HepG2 (cell line): ENCODE results near the gene MT1F. TPM values are rescaled to one million over a fixed set of nuclear protein-coding genes. Genes with fewer than 3 reads are reported as not detected.

Experiments
- ATAC-seq: fragments of 200-7000 bp; cut with Tn5 transposase; 3 replicates; pipeline ENCODE4 v1.9.1; 2020; ENCODE audit warnings: mild to moderate bottlenecking, moderate library complexity
- BruUV-seq: library from RNA; stranded (reverse); fragments of 400-500 nt; replicated peaks from 2 replicates; lab custom pipeline; 2021; lab: Mats Ljungman, UMichigan
- CTCF ChIA-PET: fragments of 300-600 bp; formaldehyde crosslinking; extraction: SDS; loops from one replicate; lab custom pipeline; 2021; ENCODE audit warnings: low total read pairs, inconsistent platforms, low intra/inter-chr PET ratio; lab: Yijun Ruan, JAX
- POLR2A ChIA-PET: fragments of 350-600 bp; sonication (Branson Sonifier 250); formaldehyde crosslinking; loops from one replicate; lab custom pipeline; 2020; ENCODE audit warnings: antibody characterized with exemption, inconsistent platforms; lab: Yijun Ruan, JAX
- DNase-seq: peaks from one replicate; pipeline ENCODE4 v3.0.0-alpha.2; 2015; ENCODE audit warnings: low spot score
- FAIRE-seq: peaks from 3 replicates; lab custom pipeline; 2011; peaks lifted over from hg19 to GRCh38; lab: Jason Lieb, UNC
- H2AFZ ChIP-seq: one replicate; pipeline ENCODE4 v1.6.1; 2011; ENCODE audit warnings: low read length, inconsistent platforms
- H3K27ac ChIP-seq: fragments of 300-600 bp; 3 replicates; pipeline ENCODE4 v1.8.0; 2011; ENCODE audit warnings: mixed run types, mild to moderate bottlenecking, mixed read lengths, low read length, inconsistent platforms; ENCODE audit not compliant: insufficient read depth; ENCODE audit errors: extremely low read length
- H3K27me3 ChIP-seq, 2 experiments: fragments of 200-600 bp in 1 of 2; 2 replicates in 1 of 2; 3 replicates in 1 of 2; pipeline versions ENCODE4 v1.6.0 to v1.8.0; 2011; ENCODE audit warnings: low read length in 2 of 2, mild to moderate bottlenecking in 2 of 2, moderate library complexity in 2 of 2, inconsistent platforms in 1 of 2; ENCODE audit not compliant: insufficient read depth in 2 of 2, control insufficient read depth in 1 of 2
- H3K36me3 ChIP-seq, 2 experiments: fragments of 200-600 bp in 1 of 2; replicated peaks in 1 of 2; 2 replicates in 1 of 2; 3 replicates in 1 of 2; pipeline versions ENCODE4 v1.5.1 to v1.8.0; 2011; ENCODE audit warnings: low read length in 2 of 2, inconsistent platforms in 1 of 2; ENCODE audit not compliant: insufficient read depth in 2 of 2, control insufficient read depth in 1 of 2
- H3K4me1 ChIP-seq: 2 replicates; pipeline ENCODE4 v1.5.1; 2012; ENCODE audit warnings: low read length, inconsistent platforms; ENCODE audit not compliant: insufficient read depth
- H3K4me2 ChIP-seq: 2 replicates; pipeline ENCODE4 v1.6.0; 2011; ENCODE audit warnings: low read depth, low read length, inconsistent platforms
- H3K4me3 ChIP-seq, 3 experiments: fragments of 200-600 bp in 1 of 3; sonication (generic), shearing (Covaris generic) in 1 of 3; replicated peaks in 1 of 3; 2 replicates each; pipeline ENCODE4 v1.5.1; 2011 to 2016; ENCODE audit warnings: low read length in 3 of 3, inconsistent platforms in 2 of 3, low read depth in 2 of 3, mild to moderate bottlenecking in 2 of 3, control low read depth in 1 of 3, mixed read lengths in 1 of 3; ENCODE audit not compliant: insufficient read depth in 1 of 3
- H3K79me2 ChIP-seq: one replicate; pipeline ENCODE4 v1.6.1; 2011; ENCODE audit warnings: low read length, inconsistent platforms; ENCODE audit not compliant: insufficient read depth
- H3K9ac ChIP-seq: 2 replicates; pipeline ENCODE4 v1.6.0; 2011; ENCODE audit warnings: mild to moderate bottlenecking, low read depth, low read length, inconsistent platforms; ENCODE audit not compliant: insufficient read depth
- H3K9me3 ChIP-seq: 2 replicates; pipeline ENCODE4 v1.5.1; 2012; ENCODE audit warnings: mild to moderate bottlenecking, low read length
- H4K20me1 ChIP-seq: 2 replicates; pipeline ENCODE4 v1.6.0; 2011; ENCODE audit warnings: inconsistent platforms, mild to moderate bottlenecking, low read length, moderate library complexity; ENCODE audit not compliant: insufficient read depth
- GABPA ChIP-seq, 2 experiments: IDR thresholded peaks; 2 replicates each; pipeline ENCODE4 v1.6.1; 2011 to 2016; ENCODE audit warnings: low read depth in 2 of 2, low read length in 1 of 2, missing biosample characterization in 1 of 2, missing genetic modification characterization in 1 of 2
- HOXD1 ChIP-seq: sonication (generic); formaldehyde crosslinking; IDR thresholded peaks from 2 replicates; pipeline ENCODE4 v1.5.0; 2020; ENCODE audit warnings: missing genetic modification reagents
- JUNB ChIP-seq: sonication (generic); formaldehyde crosslinking; IDR thresholded peaks from 2 replicates; pipeline ENCODE4 v1.8.0; 2022; ENCODE audit warnings: missing genetic modification reagents, mild to moderate bottlenecking, borderline replicate concordance
- MAZ ChIP-seq, 2 experiments: sonication (generic) in 1 of 2; formaldehyde crosslinking in 1 of 2; IDR thresholded peaks; 2 replicates each; pipeline versions ENCODE4 v1.5.0 to v1.6.1; 2012 to 2020; ENCODE audit warnings: low read depth in 2 of 2, mild to moderate bottlenecking in 2 of 2, borderline replicate concordance in 1 of 2, improper control_type of control experiment in 1 of 2, low read length in 1 of 2, missing genetic modification reagents in 1 of 2, moderate library complexity in 1 of 2
- PRDM10 ChIP-seq: sonication (generic); formaldehyde crosslinking; IDR thresholded peaks from 2 replicates; pipeline ENCODE4 v1.4.0; 2020; ENCODE audit warnings: low read depth, missing genetic modification reagents
- TEAD2 ChIP-seq: sonication (generic); formaldehyde crosslinking; IDR thresholded peaks from 2 replicates; pipeline ENCODE4 v1.9.0; 2021; ENCODE audit warnings: missing genetic modification reagents
- ZBTB42 ChIP-seq: sonication (generic); formaldehyde crosslinking; IDR thresholded peaks from 2 replicates; pipeline ENCODE4 v1.5.0; 2020; ENCODE audit warnings: mild to moderate bottlenecking, missing genetic modification reagents
- ZFP41 ChIP-seq: sonication (generic); formaldehyde crosslinking; IDR thresholded peaks from 2 replicates; pipeline ENCODE4 v1.4.0; 2020; ENCODE audit warnings: mild to moderate bottlenecking, missing genetic modification reagents, borderline replicate concordance
- ZFP62 ChIP-seq: sonication (generic); formaldehyde crosslinking; IDR thresholded peaks from 2 replicates; pipeline ENCODE4 v1.4.0; 2020; ENCODE audit warnings: missing genetic modification reagents
- ZNF660 ChIP-seq: sonication (generic); formaldehyde crosslinking; IDR thresholded peaks from 2 replicates; pipeline ENCODE4 v1.5.1; 2020; ENCODE audit warnings: mild to moderate bottlenecking, low read depth, missing genetic modification reagents, borderline replicate concordance
- ZSCAN30 ChIP-seq: sonication (generic); formaldehyde crosslinking; IDR thresholded peaks from 2 replicates; pipeline ENCODE4 v1.5.0; 2020; ENCODE audit warnings: mild to moderate bottlenecking, missing genetic modification reagents
- WGBS: methylation state at CpG from one replicate; pipeline ENCODE4 v1.1.6; 2017; ENCODE audit warnings: low lambda C conversion rate; 5-methylcytosine and 5-hydroxymethylcytosine counted together
- in situ Hi-C: cut with HindIII; loops from 2 replicates; pipeline ENCODE4 v1.10.0; 2017; ENCODE audit warnings: low pct_unique_long_range_greater_than_20kb; ENCODE audit not compliant: extremely low pct_ligation_motif_present
- intact Hi-C: fragments of 100-400 bp; cut with micrococcal nuclease; formaldehyde crosslinking; loops from one replicate; pipeline ENCODE4 v1.10.0; 2022; ENCODE audit not compliant: unreplicated experiment
- polyA plus RNA-seq, 8 experiments: library from polyadenylated mRNA; depleted of rRNA in 3 of 8; stranded (reverse) in 7 of 8; unstranded in 1 of 8; fragments of >200 nt; fragmentation: Illumina TruSeq in 4 of 8; extraction: Trizol in 4 of 8; gene quantifications; 2 replicates each; pipeline versions ENCODE4 v1.2.1 to v1.2.3, GENCODE V29; 2011 to 2016; ENCODE audit warnings: low read depth in 4 of 8, missing spikeins in 1 of 8, mixed read lengths in 1 of 8; ENCODE audit not compliant: insufficient read depth in 1 of 8
- total RNA-seq, 5 experiments: library from RNA; depleted of rRNA; stranded (reverse); fragments of >200 nt; fragmentation: Illumina TruSeq; extraction: Trizol; gene quantifications; 2 replicates each; pipeline ENCODE4 v1.2.3, GENCODE V29; 2016; ENCODE audit warnings: low read depth in 1 of 5
- TF ChIP-seq, protein P1 (sequence below): sonication (generic); formaldehyde crosslinking; IDR thresholded peaks from 2 replicates; pipeline ENCODE4 v1.4.0; 2020; ENCODE audit warnings: missing genetic modification reagents
- TF ChIP-seq, protein P2 (sequence below): sonication (generic); formaldehyde crosslinking; IDR thresholded peaks from 2 replicates; pipeline ENCODE4 v1.5.0; 2020; ENCODE audit warnings: mild to moderate bottlenecking, missing genetic modification reagents, moderate library complexity

MT1F gene
- total and polyA plus RNA-seq, 2 of the 13 experiments (the other 11 are each of a cell fraction or from before 2014, with no cell fraction given) = 1.9 to 169 TPM

GRCh38 chr16:56615353-56615752 lies 42.4 kb upstream of the MT1F start:
- intact Hi-C loops (no loop called here), in situ Hi-C loops (no loop called here)
- no peak overlapping the region for H3K4me3 ChIP-seq
- ATAC-seq (no peak), FAIRE-seq (no peak), DNase-seq (no peak)
- BruUV-seq = no TSS peak
- H3K27ac ChIP-seq = no peak overlapping the region
- H3K9me3 ChIP-seq = no peaks in the 10 kb centered on the region
- 47% methylated on average over 3 of the region's 3 CpGs for WGBS
- no peaks in the 10 kb centered on the region for H4K20me1 ChIP-seq
- no peaks in the 10 kb centered on the region for H3K79me2 ChIP-seq
- H2AFZ ChIP-seq = no peak overlapping the region
- ChIA-PET POLR2A (interaction anchor here (1.5 kb wide), 1 partner anchor 10 kb away, joined by 6 read pairs; the partner anchor contains the start of gene MT1E), CTCF (no interaction called here)
- no peak overlapping the region for H3K9ac ChIP-seq
- no peaks in the 10 kb centered on the region for H3K36me3 ChIP-seq
- no peak overlapping the region for H3K4me2 ChIP-seq
- peaks cover 26% of the 10 kb centered on the region for H3K4me1 ChIP-seq
- peaks cover 11 to 33% of the 10 kb centered on the region in 2 experiments; a peak in 4 of 5 replicates for H3K27me3 ChIP-seq
- TF ChIP-seq, protein P1, sequence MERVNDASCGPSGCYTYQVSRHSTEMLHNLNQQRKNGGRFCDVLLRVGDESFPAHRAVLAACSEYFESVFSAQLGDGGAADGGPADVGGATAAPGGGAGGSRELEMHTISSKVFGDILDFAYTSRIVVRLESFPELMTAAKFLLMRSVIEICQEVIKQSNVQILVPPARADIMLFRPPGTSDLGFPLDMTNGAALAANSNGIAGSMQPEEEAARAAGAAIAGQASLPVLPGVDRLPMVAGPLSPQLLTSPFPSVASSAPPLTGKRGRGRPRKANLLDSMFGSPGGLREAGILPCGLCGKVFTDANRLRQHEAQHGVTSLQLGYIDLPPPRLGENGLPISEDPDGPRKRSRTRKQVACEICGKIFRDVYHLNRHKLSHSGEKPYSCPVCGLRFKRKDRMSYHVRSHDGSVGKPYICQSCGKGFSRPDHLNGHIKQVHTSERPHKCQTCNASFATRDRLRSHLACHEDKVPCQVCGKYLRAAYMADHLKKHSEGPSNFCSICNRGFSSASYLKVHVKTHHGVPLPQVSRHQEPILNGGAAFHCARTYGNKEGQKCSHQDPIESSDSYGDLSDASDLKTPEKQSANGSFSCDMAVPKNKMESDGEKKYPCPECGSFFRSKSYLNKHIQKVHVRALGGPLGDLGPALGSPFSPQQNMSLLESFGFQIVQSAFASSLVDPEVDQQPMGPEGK = no peak
- TF ChIP-seq ZFP41 (CRISPR knock-in tag) = no peak
- no peak for TF ChIP-seq PRDM10 (CRISPR knock-in tag)
- TF ChIP-seq, protein P2, sequence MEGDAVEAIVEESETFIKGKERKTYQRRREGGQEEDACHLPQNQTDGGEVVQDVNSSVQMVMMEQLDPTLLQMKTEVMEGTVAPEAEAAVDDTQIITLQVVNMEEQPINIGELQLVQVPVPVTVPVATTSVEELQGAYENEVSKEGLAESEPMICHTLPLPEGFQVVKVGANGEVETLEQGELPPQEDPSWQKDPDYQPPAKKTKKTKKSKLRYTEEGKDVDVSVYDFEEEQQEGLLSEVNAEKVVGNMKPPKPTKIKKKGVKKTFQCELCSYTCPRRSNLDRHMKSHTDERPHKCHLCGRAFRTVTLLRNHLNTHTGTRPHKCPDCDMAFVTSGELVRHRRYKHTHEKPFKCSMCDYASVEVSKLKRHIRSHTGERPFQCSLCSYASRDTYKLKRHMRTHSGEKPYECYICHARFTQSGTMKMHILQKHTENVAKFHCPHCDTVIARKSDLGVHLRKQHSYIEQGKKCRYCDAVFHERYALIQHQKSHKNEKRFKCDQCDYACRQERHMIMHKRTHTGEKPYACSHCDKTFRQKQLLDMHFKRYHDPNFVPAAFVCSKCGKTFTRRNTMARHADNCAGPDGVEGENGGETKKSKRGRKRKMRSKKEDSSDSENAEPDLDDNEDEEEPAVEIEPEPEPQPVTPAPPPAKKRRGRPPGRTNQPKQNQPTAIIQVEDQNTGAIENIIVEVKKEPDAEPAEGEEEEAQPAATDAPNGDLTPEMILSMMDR (CRISPR knock-in tag) = no peak
- no peak for TF ChIP-seq MAZ (IDR thresholded peaks at IDR 0.05; ENCODE audit: borderline replicate concordance, low read depth, low read length)
- no peak for TF ChIP-seq MAZ (CRISPR knock-in tag; IDR thresholded peaks at IDR 0.05; ENCODE audit: low read depth)
- no peak for TF ChIP-seq ZNF660
- no peak for TF ChIP-seq HOXD1
- TF ChIP-seq GABPA (IDR thresholded peaks at IDR 0.05; ENCODE audit: low read depth, low read length) = no peak
- TF ChIP-seq GABPA (CRISPR knock-in tag; IDR thresholded peaks at IDR 0.05; ENCODE audit: low read depth) = no peak
- no peak for TF ChIP-seq ZBTB42 (CRISPR knock-in tag)
- TF ChIP-seq ZSCAN30 (CRISPR knock-in tag) = no peak
- TF ChIP-seq TEAD2 (CRISPR knock-in tag) = no peak
- no peak for TF ChIP-seq ZFP62 (CRISPR knock-in tag)
- no peak for TF ChIP-seq JUNB (CRISPR knock-in tag)
